Activated gamma-delta T cell treated with anti-CD3 and anti-CD28 coated beads, Interleukin-2, amount 50 U/mL, for 16 hours (primary cell): ENCODE data around the gene LACTB.
"Not testable (repeated sequence)": the region's sequence is repeated elsewhere in the genome, so short reads cannot be mapped to it uniquely, and the experiment has no call there.

ENCODE experiments used
- DNase-seq: peaks from one replicate; pipeline ENCODE4 v3.0.0-alpha.2; 2020; ENCODE audit warnings: low read depth

LACTB gene

GRCh38 chr15:63089260-63090043 is 32.2 kb upstream of the LACTB start:
- no peak for DNase-seq

- DNase-seq, result no peak
These were observed 31.2 kb upstream of the LACTB start for GRCh38 chr15:63090472-63090871.

GRCh38 chr15:63090887-63091286 is 30.8 kb upstream of the LACTB start:
- no peak for DNase-seq

GRCh38 chr15:63091679-63092446 is 29.8 kb upstream of the LACTB start:
- DNase-seq, result no peak

- DNase-seq, result peak; percentile 51
These were observed 28.0 kb upstream of the LACTB start for GRCh38 chr15:63093486-63094205.

- DNase-seq, result no peak
These were observed 27.1 kb upstream of the LACTB start for GRCh38 chr15:63094495-63094931.

- no peak for DNase-seq
These were observed 25.5 kb upstream of the LACTB start for GRCh38 chr15:63096178-63096577.

GRCh38 chr15:63098901-63099300 is 22.8 kb upstream of the LACTB start:
- not testable (repeated sequence) for DNase-seq

- not testable (repeated sequence) for DNase-seq
These were observed 22.1 kb upstream of the LACTB start for GRCh38 chr15:63099581-63099980.

GRCh38 chr15:63103416-63103815 is 18.2 kb upstream of the LACTB start:
- DNase-seq, result no peak

- no peak for DNase-seq
These were observed 16.9 kb upstream of the LACTB start for GRCh38 chr15:63104727-63105126.

- not testable (repeated sequence) for DNase-seq
These were observed 16.3 kb upstream of the LACTB start for GRCh38 chr15:63105354-63105753.

GRCh38 chr15:63107895-63108546 is 13.6 kb upstream of the LACTB start:
- no peak for DNase-seq

GRCh38 chr15:63109498-63109897 is 12.2 kb upstream of the LACTB start:
- no peak for DNase-seq

- no peak for DNase-seq
These were observed 11.7 kb upstream of the LACTB start for GRCh38 chr15:63109920-63110319.

GRCh38 chr15:63110428-63111026 is 11.1 kb upstream of the LACTB start:
- no peak for DNase-seq

- no peak for DNase-seq
These were observed 10.2 kb upstream of the LACTB start for GRCh38 chr15:63111481-63111880.

- no peak for DNase-seq
These were observed 8.8 kb upstream of the LACTB start for GRCh38 chr15:63112871-63113270.

- DNase-seq, result no peak
These were observed 7.2 kb upstream of the LACTB start for GRCh38 chr15:63114465-63114864.

GRCh38 chr15:63118854-63119253 is 2.8 kb upstream of the LACTB start:
- DNase-seq, result no peak

- DNase-seq, result peak; percentile 81
These were observed 578 bp downstream of the LACTB start for GRCh38 chr15:63122002-63122875.
